ENCODE measurements around the gene AURKB. TPM values are rescaled to one million over a fixed set of nuclear protein-coding genes. Genes with fewer than 3 reads are reported as not detected.

The AURKB gene
- total and polyA plus RNA-seq, 2 of the 13 experiments (the other 11 are each of a cell fraction or from before 2014, with no cell fraction given) = 29.5 to 75.3 TPM

- TF ChIP-seq PBX3 (CRISPR knock-in tag; IDR thresholded peaks at IDR 0.05; ENCODE audit: borderline replicate concordance) (no peak), MEIS1 (CRISPR knock-in tag; IDR thresholded peaks at IDR 0.05; ENCODE audit: borderline replicate concordance) (no peak), ZBTB33 (CRISPR knock-in tag; IDR thresholded peaks at IDR 0.05) (peak; percentile 54), ZNF335 (CRISPR knock-in tag; IDR thresholded peaks at IDR 0.05) (no peak), STAG1 (CRISPR knock-in tag; IDR thresholded peaks at IDR 0.05) (no peak), RXRA (CRISPR knock-in tag; IDR thresholded peaks at IDR 0.05) (peak; percentile 64), DPF2 (CRISPR knock-in tag; IDR thresholded peaks at IDR 0.05; ENCODE audit: borderline replicate concordance, low read depth) (no peak), ZNF275 (CRISPR knock-in tag; IDR thresholded peaks at IDR 0.05; ENCODE audit: borderline replicate concordance) (no peak), ZNF782 (CRISPR knock-in tag; IDR thresholded peaks at IDR 0.05; ENCODE audit: borderline replicate concordance) (no peak), GABPB1 (CRISPR knock-in tag; IDR thresholded peaks at IDR 0.05) (peak; percentile 15; the same call in 1 of the 2 replicates), PAWR (CRISPR knock-in tag; IDR thresholded peaks at IDR 0.05; ENCODE audit: borderline replicate concordance) (no peak), GMEB1 (CRISPR knock-in tag; IDR thresholded peaks at IDR 0.05; ENCODE audit: borderline replicate concordance) (no peak), PCBP1 (IDR thresholded peaks at IDR 0.05; ENCODE audit: borderline replicate concordance, low read depth, low read length) (no peak), BRCA1 (CRISPR knock-in tag; IDR thresholded peaks at IDR 0.05) (peak; percentile 48; the same call in 1 of the 2 replicates), HIC2 (CRISPR knock-in tag; IDR thresholded peaks at IDR 0.05; ENCODE audit: low read depth) (peak; percentile 97), KLF16 (CRISPR knock-in tag; IDR thresholded peaks at IDR 0.05) (no peak), ZNF282 (IDR thresholded peaks at IDR 0.05; ENCODE audit: partially characterized antibody) (no peak), ARID3A (IDR thresholded peaks at IDR 0.05; ENCODE audit: low read depth, low read length) (no peak; the same call in 1 of the 2 replicates)
Measured at GRCh38 chr17:8185582-8186445, 24.6 kb downstream of the AURKB start (continued).

Data from HepG2 (cell line).